ENCODE data around the gene USP54.

USP54 gene

DNA sequence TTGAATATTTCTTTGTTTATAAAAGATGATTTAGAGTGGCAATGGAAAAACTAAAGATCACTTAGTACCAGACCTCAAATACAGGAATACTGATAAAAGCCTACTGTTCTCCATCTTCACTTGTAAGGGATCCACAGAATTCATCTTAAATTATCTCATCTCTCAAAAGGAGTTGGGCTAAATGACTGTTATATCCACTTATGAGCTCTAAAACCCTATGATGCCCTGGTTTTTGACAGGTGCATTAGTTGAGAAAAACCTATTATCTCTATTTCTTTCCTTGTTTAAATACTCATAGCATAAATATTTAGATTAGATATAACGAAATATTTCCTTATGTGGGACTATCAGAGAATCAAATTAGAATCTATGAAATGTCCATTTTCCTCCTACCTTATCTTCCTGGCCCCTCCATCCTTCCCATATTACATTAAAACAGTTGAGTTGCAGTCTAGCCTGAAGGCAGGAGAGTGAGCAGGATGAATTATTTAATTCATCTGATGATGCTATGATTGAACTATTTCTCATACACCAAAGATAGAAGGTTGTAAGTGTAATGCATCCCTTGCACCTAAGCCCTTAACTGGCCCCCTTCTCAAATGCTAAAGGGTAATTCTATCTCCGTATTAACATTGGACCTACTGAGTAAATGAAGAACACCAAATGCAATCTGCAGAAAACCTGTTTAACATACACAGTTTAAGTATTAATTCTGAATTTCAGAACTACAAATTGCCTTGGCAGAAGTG is 125.0 kb downstream of the USP54 start:
- no peak for DNase-seq

DNA sequence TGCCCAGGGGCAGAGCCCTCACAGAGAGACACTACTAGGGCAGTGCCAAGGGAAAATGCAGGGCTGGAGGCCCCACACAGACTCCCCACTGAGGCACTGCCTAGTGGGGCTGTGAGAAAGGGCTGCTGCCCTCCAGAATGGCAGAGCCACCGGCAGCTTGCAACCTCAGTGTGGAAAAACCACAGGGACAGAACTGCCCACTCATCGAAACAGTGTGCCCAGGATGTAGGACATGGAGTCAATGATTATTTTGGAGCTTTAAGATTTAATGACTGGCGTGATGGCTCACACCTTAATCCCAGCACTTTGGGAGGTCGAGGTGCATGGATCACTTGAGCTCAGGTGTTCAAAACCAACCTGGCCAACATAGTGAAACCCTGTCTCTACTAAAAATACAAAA is 130.2 kb downstream of the USP54 start:
- DNase-seq: no peak

DNA sequence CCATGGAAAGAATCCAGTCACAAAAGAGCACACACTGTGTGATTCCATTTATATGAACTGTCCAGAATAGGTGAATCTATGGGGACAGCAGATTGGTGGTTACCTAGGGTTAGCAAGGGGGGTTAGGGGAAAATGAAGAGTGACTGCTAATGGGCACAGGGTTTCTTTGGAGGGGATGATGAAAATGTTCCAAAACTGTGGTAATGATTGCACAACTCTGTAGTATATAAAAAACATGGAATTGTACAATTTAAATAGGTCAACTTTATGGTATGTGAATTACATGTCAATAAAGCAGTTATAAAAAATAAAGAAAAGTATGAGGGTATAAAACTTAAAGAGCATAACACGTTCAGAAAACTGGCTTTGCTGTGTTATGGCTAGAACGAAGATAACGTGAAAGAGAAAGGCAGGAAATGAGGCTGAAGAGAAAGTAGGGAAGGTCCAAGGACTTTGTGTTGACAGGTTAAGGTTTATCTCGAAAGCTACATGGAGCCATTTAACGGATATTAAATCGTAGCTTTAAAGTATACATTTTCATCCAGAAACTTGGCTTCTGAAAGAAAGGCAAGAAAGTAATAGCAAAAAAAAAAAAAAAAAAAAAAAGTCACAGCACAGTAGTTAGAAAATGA is 131.3 kb downstream of the USP54 start:
- DNase-seq: peak; percentile 33

DNA sequence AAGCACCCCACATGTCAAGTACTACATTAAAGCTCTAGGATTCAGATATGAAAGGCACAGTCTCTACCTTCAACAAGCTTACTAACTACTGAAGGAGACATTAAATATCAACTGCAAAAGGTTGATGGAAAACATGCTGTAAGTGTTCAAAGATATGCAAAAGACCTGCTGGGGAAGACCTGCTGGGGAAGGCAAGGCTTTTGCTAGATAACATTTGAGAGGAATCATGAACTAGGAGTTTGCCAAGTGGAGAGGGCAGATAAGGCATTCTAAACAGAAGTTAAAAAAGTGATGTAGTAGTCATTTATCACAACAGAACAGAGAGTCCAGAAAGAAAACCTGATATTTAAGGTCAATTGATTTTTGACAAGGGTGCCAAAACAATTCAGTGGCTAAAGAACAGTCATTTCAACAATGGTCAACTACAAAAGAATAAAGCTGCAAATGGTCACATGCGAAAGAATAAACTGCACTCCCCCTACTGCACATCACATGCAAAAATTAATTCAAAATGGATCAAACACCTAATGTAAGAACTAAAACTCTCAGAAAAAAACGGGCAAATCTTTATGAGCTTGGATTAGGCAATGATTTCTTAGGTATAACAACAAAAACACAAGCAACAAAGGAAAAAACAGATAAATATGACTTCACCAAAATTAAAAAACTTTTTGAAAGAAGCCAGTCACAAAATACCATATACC is 134.8 kb downstream of the USP54 start:
- no peak for DNase-seq

DNA sequence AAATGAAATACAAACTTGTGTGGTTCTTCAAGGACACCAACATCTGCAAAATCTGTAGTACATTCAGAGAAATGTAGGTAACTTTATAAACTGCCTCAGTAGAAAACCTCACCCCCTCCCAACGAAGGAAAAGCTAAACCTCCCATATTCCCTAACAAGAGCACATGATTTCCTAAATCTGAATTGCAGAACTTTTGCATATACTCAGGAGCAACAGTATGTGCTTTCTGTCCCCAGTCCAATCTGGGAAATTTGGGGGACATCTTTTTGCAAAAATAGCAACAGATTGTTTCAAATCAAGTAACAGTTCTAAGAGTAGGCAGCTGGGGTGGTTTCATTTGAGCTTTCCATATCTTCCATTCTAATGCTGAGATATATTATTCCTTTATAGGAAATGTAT is 142.0 kb downstream of the USP54 start:
- DNase-seq: no peak

DNA sequence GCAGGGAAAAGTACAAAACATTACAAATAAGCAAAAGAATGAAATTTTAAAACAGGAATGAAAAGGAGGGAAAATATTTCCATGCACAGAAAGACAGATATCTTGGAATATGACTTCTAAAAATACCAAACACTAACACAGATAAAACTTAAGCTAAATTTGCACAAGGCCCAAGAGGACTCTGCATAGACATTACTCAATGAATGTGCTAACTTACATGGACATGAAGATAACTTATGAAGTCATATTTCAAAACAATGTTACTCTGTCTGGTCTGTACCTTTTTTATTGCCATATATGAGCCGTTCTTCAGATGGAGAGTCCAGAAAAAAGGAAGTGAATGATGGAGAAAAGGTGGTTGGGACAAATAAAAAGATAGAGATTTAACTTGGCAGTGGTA is 142.8 kb downstream of the USP54 start:
- DNase-seq: no peak

All from fibroblast of upper back skin (primary cell).